K562 (cell line): ENCODE data around the gene DDR1. TPM values are rescaled to one million over a fixed set of nuclear protein-coding genes. Genes with fewer than 3 reads are reported as not detected.

Source experiments
- ATAC-seq: fragments of 200-7000 bp; cut with Tn5 transposase; 3 replicates; pipeline ENCODE4 v1.9.1; 2020; ENCODE audit warnings: moderate library complexity
- BruUV-seq: library from RNA; stranded (reverse); fragments of 400-500 nt; replicated peaks from 2 replicates; lab custom pipeline; 2021; lab: Mats Ljungman, UMichigan
- CTCF ChIA-PET: fragments of 300-600 bp; formaldehyde crosslinking; extraction: SDS; loops from one replicate; lab custom pipeline; 2021; ENCODE audit warnings: low intra/inter-chr PET ratio; lab: Yijun Ruan, JAX
- POLR2A ChIA-PET: fragments of 300-600, 350-650 bp; sonication (Branson Sonifier 250); formaldehyde crosslinking; extraction: SDS; loops from one replicate; lab custom pipeline; 2021; ENCODE audit warnings: antibody characterized with exemption, inconsistent platforms; lab: Yijun Ruan, JAX
- DNase-seq, 4 experiments: peaks; one replicate each; pipeline versions ENCODE4 v3.0.0 to v3.0.0-alpha.2; 2011 to 2018; ENCODE audit warnings: low spot score in 3 of 4, mixed read lengths in 3 of 4; ENCODE audit errors: extremely low read depth in 1 of 4
- FAIRE-seq: peaks from 2 replicates; lab custom pipeline; 2011; peaks lifted over from hg19 to GRCh38; lab: Jason Lieb, UNC
- H2AFZ ChIP-seq: 2 replicates; pipeline ENCODE4 v1.6.0; 2011; ENCODE audit warnings: low read depth, low read length, control low read depth, inconsistent platforms
- H3K27ac ChIP-seq: fragments of 200-600 bp; 3 replicates; pipeline ENCODE4 v1.8.0; 2011; ENCODE audit warnings: low read depth, mild to moderate bottlenecking, control low read depth, inconsistent platforms, low read length, moderate library complexity, mixed read lengths; ENCODE audit errors: extremely low read depth
- H3K27me3 ChIP-seq, 2 experiments: fragments of 300-600 bp in 1 of 2; 2 replicates in 1 of 2; 3 replicates in 1 of 2; pipeline versions ENCODE4 v1.6.0 to v1.8.0; 2011; ENCODE audit warnings: inconsistent platforms in 2 of 2, low read length in 2 of 2, mild to moderate bottlenecking in 1 of 2, mixed read lengths in 1 of 2, moderate library complexity in 1 of 2; ENCODE audit not compliant: control insufficient read depth in 2 of 2, insufficient read depth in 2 of 2
- H3K36me3 ChIP-seq: fragments of 300-600 bp; 3 replicates; pipeline ENCODE4 v1.8.0; 2011; ENCODE audit warnings: mild to moderate bottlenecking, low read length, inconsistent platforms; ENCODE audit not compliant: control insufficient read depth, insufficient read depth
- H3K4me1 ChIP-seq, 2 experiments: fragments of 200-600 bp in 1 of 2; replicated peaks in 1 of 2; 2 replicates in 1 of 2; 3 replicates in 1 of 2; pipeline versions ENCODE4 v1.5.1 to v1.8.0; 2011; ENCODE audit warnings: inconsistent platforms in 2 of 2, low read length in 2 of 2, mild to moderate bottlenecking in 1 of 2, mixed read lengths in 1 of 2, moderate library complexity in 1 of 2; ENCODE audit not compliant: control insufficient read depth in 2 of 2, insufficient read depth in 2 of 2
- H3K4me2 ChIP-seq: 2 replicates; pipeline ENCODE4 v1.6.1; 2011; ENCODE audit warnings: low read length, control low read depth, inconsistent platforms, mixed read lengths; ENCODE audit not compliant: insufficient read depth
- H3K4me3 ChIP-seq: fragments of 200-600 bp; sonication (generic), shearing (Covaris generic); 2 replicates; pipeline ENCODE4 v1.5.1; 2016; ENCODE audit warnings: control low read depth, inconsistent platforms
- H3K79me2 ChIP-seq: fragments of 200-600 bp; 3 replicates; pipeline ENCODE4 v1.8.0; 2011; ENCODE audit warnings: low read length, inconsistent platforms; ENCODE audit not compliant: control insufficient read depth, insufficient read depth
- H3K9ac ChIP-seq, 2 experiments: 2 replicates each; pipeline versions ENCODE4 v1.6.0 to v1.6.1; 2011; ENCODE audit warnings: low read depth in 2 of 2, low read length in 2 of 2, control low read depth in 1 of 2, inconsistent platforms in 1 of 2, mild to moderate bottlenecking in 1 of 2, mixed read lengths in 1 of 2; ENCODE audit not compliant: insufficient read depth in 1 of 2
- H3K9me1 ChIP-seq: one replicate; pipeline ENCODE4 v1.6.0; 2011; ENCODE audit warnings: inconsistent platforms, mild to moderate bottlenecking, low read length, moderate library complexity; ENCODE audit not compliant: control insufficient read depth, insufficient read depth
- H3K9me3 ChIP-seq: replicated peaks from 2 replicates; pipeline ENCODE4 v1.5.1; 2011; ENCODE audit warnings: low read depth, low read length, inconsistent platforms; ENCODE audit not compliant: control insufficient read depth, insufficient read depth
- H4K20me1 ChIP-seq: replicated peaks from 2 replicates; pipeline ENCODE4 v1.6.1; 2011; ENCODE audit warnings: low read length, inconsistent platforms, mixed read lengths; ENCODE audit not compliant: control insufficient read depth, insufficient read depth
- EHMT2 ChIP-seq: fragments of 450-650 bp; IDR thresholded peaks from 2 replicates; pipeline ENCODE4 v1.6.1; 2018; ENCODE audit warnings: antibody characterized with exemption
- MAFK ChIP-seq: IDR thresholded peaks from 2 replicates; pipeline ENCODE4 v1.6.1; 2011; ENCODE audit warnings: low read length, improper control_type of control experiment
- MTA2 ChIP-seq: fragments of 450-650 bp; IDR thresholded peaks from 2 replicates; pipeline ENCODE4 v1.6.1; 2016; ENCODE audit warnings: low read depth
- RFX1 ChIP-seq: fragments of 450-650 bp; IDR thresholded peaks from 2 replicates; pipeline ENCODE4 v1.6.1; 2016; ENCODE audit warnings: mild to moderate bottlenecking, moderate library complexity
- TAF1 ChIP-seq: IDR thresholded peaks from 2 replicates; pipeline ENCODE4 v1.6.1; 2011; ENCODE audit warnings: mild to moderate bottlenecking, low read length, moderate library complexity; ENCODE audit not compliant: insufficient read depth, control insufficient read depth, severe bottlenecking; ENCODE audit errors: extremely low read depth
- ZNF121 ChIP-seq: sonication (generic); formaldehyde crosslinking; conservative IDR thresholded peaks from 2 replicates; pipeline ENCODE4 v1.8.0; 2022; ENCODE audit warnings: missing genetic modification reagents
- ZNF165 ChIP-seq: fragments of 250-450 bp; sonication (Bioruptor Pico); IDR thresholded peaks from 2 replicates; pipeline ENCODE4 v1.4.0; 2020; ENCODE audit warnings: borderline replicate concordance
- WGBS: fragments of 100-300 bp; shearing (Covaris generic); methylation state at CpG from one replicate; pipeline ENCODE4 v1.1.6; 2016; ENCODE audit warnings: low coverage, mixed read lengths; ENCODE audit not compliant: insufficient coverage; ENCODE audit errors: missing lambda C conversion rate; 5-methylcytosine and 5-hydroxymethylcytosine counted together
- in situ Hi-C: fragments of 300-500 bp; cut with MboI; formaldehyde crosslinking; loops from 4 replicates; pipeline ENCODE4 v1.15.0; 2018; ENCODE audit warnings: inconsistent platforms, mixed read lengths
- intact Hi-C: fragments of 100-400 bp; cut with micrococcal nuclease; formaldehyde crosslinking; loops from 2 replicates; pipeline ENCODE4 v1.14.2; 2022
- polyA plus RNA-seq, 8 experiments: library from polyadenylated mRNA; depleted of rRNA in 4 of 8; stranded (reverse) in 5 of 8; unstranded in 3 of 8; fragments of >200 nt; fragmentation: Nextera tagmentation in 2 of 8; fragmentation: Illumina TruSeq in 1 of 8; extraction: Ambion mirVana in 2 of 8; extraction: Trizol in 1 of 8; gene quantifications; 2 replicates each; pipeline versions ENCODE4 v1.2.1 to v1.2.3, GENCODE V29; 2011 to 2014; ENCODE audit warnings: inconsistent platforms in 1 of 8, missing spikeins in 1 of 8
- total RNA-seq, 7 experiments: library from RNA; depleted of rRNA in 6 of 7; stranded (reverse); fragments of >200 nt in 6 of 7; fragmentation: Illumina TruSeq in 2 of 7; extraction: Trizol in 2 of 7; gene quantifications; 2 replicates each; pipeline versions ENCODE4 v1.2.1 to v1.2.3, GENCODE V29; 2011 to 2021; ENCODE audit warnings: low replicate concordance in 1 of 7
- TF ChIP-seq, protein P1 (sequence below): sonication (generic); formaldehyde crosslinking; IDR thresholded peaks from 2 replicates; pipeline ENCODE4 v1.8.0; 2022; ENCODE audit warnings: missing genetic modification reagents, mild to moderate bottlenecking, moderate library complexity, borderline replicate concordance
- TF ChIP-seq, protein P2 (sequence below), 2 experiments: IDR thresholded peaks; 2 replicates each; pipeline ENCODE4 v1.6.1; 2012; ENCODE audit warnings: improper control_type of control experiment in 2 of 2, low read depth in 2 of 2, low read length in 2 of 2, borderline replicate concordance in 1 of 2

Gene DDR1
- total and polyA plus RNA-seq, 9 of the 15 experiments (the other 6 are each of a cell fraction or from before 2014, with no cell fraction given), result 1.4 to 44.6 (median 12.2) TPM

DNA sequence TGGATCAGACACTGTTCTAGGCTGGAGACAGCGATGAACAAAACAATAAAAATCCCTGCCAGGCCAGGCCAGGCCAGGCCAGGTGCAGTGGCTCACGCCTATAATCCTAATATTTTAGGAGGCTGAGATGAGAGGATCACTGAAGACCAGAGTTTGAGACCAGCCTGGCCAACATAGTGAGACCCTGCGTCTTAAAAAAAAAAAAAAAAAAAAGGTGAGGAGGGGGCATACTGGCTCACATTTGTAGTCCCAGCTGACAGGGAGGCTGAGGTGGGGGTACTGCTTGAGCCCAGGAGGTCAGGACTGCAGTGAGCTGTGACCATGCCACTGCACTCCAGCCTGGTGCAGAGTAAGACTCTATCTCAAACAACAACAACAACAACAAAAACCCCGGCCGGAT, 61.0 kb downstream of the DDR1 start:
- POLR2A ChIA-PET, result interaction anchor here (0.7 to 1.2 kb wide), 3 partner anchors 9 to 193 kb away, joined by 3 to 5 read pairs (median 3); no protein-coding TSS in a partner anchor
- TF ChIP-seq, protein P1, sequence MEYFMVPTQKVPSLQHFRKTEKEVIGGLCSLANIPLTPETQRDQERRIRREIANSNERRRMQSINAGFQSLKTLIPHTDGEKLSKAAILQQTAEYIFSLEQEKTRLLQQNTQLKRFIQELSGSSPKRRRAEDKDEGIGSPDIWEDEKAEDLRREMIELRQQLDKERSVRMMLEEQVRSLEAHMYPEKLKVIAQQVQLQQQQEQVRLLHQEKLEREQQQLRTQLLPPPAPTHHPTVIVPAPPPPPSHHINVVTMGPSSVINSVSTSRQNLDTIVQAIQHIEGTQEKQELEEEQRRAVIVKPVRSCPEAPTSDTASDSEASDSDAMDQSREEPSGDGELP, result no peak
- TF ChIP-seq ZNF121 (CRISPR knock-in tag), result peak; percentile 80
- CTCF ChIA-PET, result no interaction called here
- ATAC-seq (no peak), DNase-seq (no peak), FAIRE-seq (no peak)
- Histone ChIP-seq H3K9me1 (no peaks in the 10 kb centered on the region), H2AFZ (no peak overlapping the region), H4K20me1 (peaks cover 5% of the 10 kb centered on the region; the same call in 1 of the 2 replicates), H3K9me3 (no peaks in the 10 kb centered on the region), H3K4me2 (no peak overlapping the region), H3K79me2 (no peaks in the 10 kb centered on the region), H3K36me3 (no peaks in the 10 kb centered on the region), H3K4me3 (no peak overlapping the region), H3K27me3 (peaks cover 24 to 65% of the 10 kb centered on the region in 2 experiments), H3K9ac (no peak overlapping the region), H3K4me1 (peaks cover 8% of the 10 kb centered on the region in 2 experiments), H3K27ac (no peak overlapping the region)
- in situ Hi-C loops (no loop called here), intact Hi-C loops (no loop called here)
- 2% methylated on average over 4 of the region's 5 CpGs for WGBS
- no TSS peak for BruUV-seq

DNA sequence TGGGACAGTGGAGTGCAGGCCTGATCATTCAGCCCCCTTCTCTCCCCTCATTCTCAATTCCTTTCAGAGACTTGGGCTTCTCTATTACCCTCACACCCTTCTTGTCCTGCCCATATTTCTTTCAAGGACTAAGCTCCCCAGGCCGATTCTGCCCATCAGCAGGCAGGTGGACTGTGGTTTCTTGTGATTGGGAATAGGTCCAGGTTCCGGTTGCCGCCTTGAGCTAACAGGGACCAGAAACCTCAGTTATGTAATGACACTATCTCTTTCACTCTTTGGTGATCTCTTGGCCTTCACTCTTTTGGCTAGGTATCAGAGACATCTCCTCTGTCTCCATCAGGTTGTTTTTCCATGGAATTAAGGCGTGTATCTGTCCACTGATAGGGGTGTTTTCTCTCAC, 62.9 kb downstream of the DDR1 start:
- ATAC-seq (no peak), FAIRE-seq (no peak), DNase-seq (no peak)
- ChIA-PET POLR2A (no interaction called here), CTCF (interaction anchor here (0.8 kb wide), 1 partner anchor 29 kb away, joined by 3 read pairs; no protein-coding TSS in a partner anchor)
- Histone ChIP-seq H3K27me3 (peaks cover 17 to 62% of the 10 kb centered on the region in 2 experiments), H3K36me3 (no peaks in the 10 kb centered on the region), H3K27ac (no peak overlapping the region), H2AFZ (no peak overlapping the region), H3K4me3 (no peak overlapping the region), H3K9me3 (no peaks in the 10 kb centered on the region), H3K4me1 (no peaks in the 10 kb centered on the region; a peak in 1 of 5 replicates), H3K9ac (no peak overlapping the region), H3K4me2 (no peak overlapping the region), H3K79me2 (no peaks in the 10 kb centered on the region), H4K20me1 (no peaks in the 10 kb centered on the region; the same call in 1 of the 2 replicates), H3K9me1 (no peaks in the 10 kb centered on the region)
- intact Hi-C loops (no loop called here), in situ Hi-C loops (no loop called here)
- no TSS peak for BruUV-seq
- WGBS, result 4% methylated on average over 4 of the region's 4 CpGs
- TF ChIP-seq MAFK (no peak), ZNF165 (CRISPR knock-in tag) (no peak), TAF1 (no peak), MTA2 (no peak), RFX1 (no peak), EHMT2 (no peak)
- TF ChIP-seq, protein P2, sequence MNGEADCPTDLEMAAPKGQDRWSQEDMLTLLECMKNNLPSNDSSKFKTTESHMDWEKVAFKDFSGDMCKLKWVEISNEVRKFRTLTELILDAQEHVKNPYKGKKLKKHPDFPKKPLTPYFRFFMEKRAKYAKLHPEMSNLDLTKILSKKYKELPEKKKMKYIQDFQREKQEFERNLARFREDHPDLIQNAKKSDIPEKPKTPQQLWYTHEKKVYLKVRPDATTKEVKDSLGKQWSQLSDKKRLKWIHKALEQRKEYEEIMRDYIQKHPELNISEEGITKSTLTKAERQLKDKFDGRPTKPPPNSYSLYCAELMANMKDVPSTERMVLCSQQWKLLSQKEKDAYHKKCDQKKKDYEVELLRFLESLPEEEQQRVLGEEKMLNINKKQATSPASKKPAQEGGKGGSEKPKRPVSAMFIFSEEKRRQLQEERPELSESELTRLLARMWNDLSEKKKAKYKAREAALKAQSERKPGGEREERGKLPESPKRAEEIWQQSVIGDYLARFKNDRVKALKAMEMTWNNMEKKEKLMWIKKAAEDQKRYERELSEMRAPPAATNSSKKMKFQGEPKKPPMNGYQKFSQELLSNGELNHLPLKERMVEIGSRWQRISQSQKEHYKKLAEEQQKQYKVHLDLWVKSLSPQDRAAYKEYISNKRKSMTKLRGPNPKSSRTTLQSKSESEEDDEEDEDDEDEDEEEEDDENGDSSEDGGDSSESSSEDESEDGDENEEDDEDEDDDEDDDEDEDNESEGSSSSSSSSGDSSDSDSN (IDR thresholded peaks at IDR 0.05; ENCODE audit: borderline replicate concordance in 1 of 2, low read depth in 2 of 2, low read length in 2 of 2), result no peak
